Hepatocyte (in vitro differentiated cells): ENCODE data around the gene DPEP2NB.

ENCODE experiments used
- EZH2 ChIP-seq: fragments of 200-600 bp; sonication (generic); IDR thresholded peaks from 2 replicates; pipeline ENCODE4 v1.6.1; 2016; ENCODE audit warnings: antibody characterized with exemption, mild to moderate bottlenecking, borderline replicate concordance
- TF ChIP-seq, protein P1 (sequence below): fragments of 200-600 bp; sonication (generic); IDR thresholded peaks from 2 replicates; pipeline ENCODE4 v1.5.1; 2016; ENCODE audit warnings: antibody characterized with exemption, mild to moderate bottlenecking; ENCODE audit not compliant: poor library complexity

DNA sequence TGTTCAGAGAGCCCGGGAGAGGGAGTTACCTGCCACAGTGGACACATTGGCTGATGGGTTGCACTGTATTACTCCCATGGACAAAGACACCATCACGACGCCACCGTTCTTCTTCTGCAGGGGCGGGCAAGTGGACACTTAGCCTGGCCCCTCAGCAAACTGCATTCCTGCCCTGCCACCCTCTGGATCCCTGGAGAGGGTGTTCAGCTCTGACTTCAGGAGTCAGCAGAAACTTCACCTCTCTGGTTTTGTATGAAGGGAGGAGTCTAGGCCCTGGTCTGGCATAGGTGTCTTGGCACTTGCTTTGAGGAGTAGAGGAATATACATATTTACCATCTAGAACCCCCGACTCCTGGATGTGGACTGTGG lies 25.7 kb downstream of the DPEP2NB start:
- TF ChIP-seq, protein P1, sequence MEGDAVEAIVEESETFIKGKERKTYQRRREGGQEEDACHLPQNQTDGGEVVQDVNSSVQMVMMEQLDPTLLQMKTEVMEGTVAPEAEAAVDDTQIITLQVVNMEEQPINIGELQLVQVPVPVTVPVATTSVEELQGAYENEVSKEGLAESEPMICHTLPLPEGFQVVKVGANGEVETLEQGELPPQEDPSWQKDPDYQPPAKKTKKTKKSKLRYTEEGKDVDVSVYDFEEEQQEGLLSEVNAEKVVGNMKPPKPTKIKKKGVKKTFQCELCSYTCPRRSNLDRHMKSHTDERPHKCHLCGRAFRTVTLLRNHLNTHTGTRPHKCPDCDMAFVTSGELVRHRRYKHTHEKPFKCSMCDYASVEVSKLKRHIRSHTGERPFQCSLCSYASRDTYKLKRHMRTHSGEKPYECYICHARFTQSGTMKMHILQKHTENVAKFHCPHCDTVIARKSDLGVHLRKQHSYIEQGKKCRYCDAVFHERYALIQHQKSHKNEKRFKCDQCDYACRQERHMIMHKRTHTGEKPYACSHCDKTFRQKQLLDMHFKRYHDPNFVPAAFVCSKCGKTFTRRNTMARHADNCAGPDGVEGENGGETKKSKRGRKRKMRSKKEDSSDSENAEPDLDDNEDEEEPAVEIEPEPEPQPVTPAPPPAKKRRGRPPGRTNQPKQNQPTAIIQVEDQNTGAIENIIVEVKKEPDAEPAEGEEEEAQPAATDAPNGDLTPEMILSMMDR = no peak
- no peak for TF ChIP-seq EZH2
